HG03460 (cell line): ENCODE results near the gene ECI2.
"Not testable (repeated sequence)": the region's sequence is repeated elsewhere in the genome, so short reads cannot be mapped to it uniquely, and the experiment has no call there.

Source experiments
- ATAC-seq: cut with Tn5 transposase; IDR thresholded peaks from one replicate; pipeline ENCODE4 v1.9.1; 2021; ENCODE audit not compliant: unreplicated experiment

ECI2 gene

DNA sequence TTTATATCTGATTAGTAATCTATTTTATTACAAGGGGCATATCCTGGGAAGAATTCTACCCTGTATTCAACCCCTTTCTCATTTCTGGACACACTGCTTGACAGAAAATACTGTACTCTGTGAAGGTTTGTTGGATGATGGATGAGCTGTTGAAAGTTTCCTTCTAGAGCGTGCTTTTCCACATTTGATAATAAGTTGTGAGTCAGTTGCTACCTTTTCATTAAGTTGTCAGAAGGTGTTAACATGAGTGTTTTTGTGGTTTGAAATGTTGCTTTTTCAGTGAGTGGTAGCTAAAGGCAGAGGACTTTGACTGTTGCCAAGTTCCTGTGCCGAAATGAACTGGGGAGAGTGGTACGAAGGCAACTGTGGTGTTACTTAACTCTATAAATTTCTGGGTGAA, 3.9 kb upstream of the ECI2 start:
- ATAC-seq, result no peak

DNA sequence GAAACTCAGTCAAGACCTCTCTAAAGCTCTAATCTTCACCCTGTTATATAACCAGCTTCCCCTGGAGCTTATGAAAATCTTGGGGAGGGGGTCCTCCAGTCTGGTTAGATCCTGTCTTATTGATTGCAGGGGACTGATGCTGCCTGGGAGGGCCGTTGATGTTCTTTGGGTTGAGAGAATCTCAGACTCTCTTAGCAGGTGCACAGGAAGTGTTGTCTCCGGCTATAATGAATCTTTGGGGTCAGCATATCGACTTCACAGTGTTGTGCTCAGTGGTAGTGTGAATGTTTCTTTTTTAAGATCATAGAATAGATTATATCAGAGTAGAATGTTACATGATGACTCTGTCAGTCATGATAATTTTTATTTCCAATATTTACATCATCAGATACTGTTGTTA, 2.8 kb upstream of the ECI2 start:
- no peak for ATAC-seq

DNA sequence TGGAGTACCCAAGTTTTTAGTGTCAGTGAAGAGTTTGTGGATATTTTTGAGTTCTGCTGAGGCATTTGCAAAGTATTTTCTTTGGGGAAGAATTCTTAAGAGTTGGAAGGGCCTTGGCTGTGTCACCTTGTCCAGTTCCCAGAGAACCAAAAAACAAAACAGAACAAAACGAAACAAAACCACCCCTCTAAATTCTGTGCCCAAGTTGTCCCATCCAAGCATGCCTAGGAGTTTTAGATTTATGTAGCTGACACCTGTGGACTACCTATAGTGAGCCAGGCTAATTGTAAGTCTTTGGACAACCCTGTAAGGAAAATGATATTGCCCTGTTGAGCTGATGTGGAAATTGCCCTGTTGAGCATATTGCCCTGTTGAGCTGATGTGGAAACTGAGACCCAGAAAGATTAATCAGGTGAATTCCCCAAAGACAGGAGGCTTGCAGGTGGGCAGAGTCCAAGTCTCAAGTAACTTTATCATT, 1.0 kb upstream of the ECI2 start:
- ATAC-seq, result no peak

DNA sequence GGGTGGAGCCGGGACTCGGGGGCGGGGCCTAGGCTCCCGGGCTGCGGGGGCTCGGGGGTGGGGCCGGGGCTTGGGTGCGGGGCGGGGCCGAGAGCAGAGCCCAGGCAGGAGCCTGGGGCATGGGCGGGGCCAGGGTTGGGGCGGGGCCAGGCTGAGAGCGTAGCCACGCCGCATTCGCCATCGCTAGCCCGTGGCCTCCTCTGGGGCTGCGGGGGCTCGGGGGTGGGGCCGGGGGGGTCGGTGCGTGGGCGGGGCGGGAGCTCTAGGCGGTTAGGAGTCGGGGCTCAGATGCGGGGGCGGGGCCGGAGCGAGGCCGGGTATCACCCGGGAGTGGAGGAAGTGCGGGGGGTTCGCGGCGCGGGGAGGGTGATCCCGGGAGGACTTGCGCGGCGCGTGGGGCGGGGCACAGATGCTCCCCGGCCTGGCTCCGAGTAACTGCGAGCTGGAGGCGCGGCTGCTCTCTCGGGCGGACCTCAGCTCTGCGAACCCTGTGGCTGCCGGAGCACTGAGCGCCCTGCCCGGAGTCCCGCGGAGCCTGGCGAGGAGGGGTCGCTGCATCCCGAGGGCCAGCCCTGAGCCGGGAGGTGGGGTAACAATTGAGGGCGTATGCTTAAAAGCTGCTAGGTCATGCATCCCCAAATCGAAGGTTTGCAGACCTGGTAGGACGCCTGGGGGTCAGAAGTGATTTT, 434 bp upstream of the ECI2 start:
- ATAC-seq, result peak; percentile 67

DNA sequence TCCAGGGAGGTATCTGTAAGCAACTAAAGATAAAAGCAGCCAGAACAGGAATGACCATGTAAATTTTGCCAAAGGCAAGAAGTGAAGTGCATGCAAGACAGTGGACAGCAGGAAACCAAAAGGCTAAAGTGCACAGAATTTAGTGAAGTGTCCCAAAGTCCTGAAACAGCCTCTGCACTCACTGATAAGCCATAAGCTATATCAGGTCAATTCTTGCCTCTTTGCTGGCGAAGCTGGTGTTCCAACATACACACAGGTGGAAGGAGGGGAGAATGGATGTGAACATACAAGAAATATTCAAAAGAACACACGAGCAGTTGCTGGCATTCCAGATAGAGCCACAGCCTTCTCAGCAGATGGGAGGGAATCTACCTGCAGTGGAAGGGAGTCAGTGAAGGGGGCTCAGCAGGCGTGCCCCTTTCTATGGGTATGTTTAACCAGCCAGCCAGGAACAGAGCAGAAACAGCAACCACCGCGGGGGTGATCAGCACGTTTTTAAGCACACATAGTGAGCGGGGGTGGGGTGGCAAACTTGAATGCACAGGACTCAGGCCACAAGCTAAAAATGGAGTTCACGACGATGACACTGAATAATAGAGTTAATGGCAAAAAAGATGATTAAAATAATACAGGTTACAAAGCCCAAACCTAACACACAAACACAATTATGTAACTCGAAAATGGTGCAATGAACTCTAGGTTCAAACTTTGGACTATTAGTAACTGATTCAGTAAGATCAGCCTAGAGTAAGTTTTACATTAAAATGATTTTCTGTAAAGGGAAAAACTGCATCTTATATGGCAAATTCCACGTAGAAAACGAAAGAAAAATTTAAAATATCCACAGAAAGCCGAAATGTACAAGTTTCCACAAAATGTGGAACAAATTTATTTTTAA, 1.2 kb downstream of the ECI2 start:
- ATAC-seq, result no peak

DNA sequence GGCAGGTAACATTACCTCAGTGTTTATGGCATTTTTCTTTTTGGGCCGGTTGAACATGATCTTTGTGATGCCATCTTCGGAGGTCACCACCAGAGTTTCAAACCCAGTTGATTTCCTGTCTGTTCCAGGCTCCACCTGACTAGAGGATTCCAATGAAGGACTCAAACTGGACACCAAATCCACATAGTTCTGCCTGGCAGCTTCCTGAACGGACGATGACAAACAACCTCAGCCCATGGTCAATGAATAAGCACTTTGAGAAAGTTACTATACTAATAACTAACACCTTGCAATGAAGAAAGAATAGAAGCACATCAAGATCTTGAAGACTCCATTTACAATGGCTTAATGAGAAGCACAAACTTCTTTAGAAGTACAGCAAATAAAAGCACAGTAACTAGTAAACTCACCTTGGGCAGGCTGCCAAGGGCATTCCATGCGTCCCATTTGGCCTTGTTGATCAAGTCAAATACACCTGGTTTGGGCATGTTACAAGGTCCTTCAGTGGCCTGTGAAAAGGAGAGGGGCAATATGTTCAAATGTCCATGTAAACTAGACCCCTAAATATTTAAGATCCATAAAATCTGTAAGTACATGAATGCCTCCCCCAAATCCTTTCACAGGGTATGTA, 4.9 kb downstream of the ECI2 start:
- no peak for ATAC-seq

DNA sequence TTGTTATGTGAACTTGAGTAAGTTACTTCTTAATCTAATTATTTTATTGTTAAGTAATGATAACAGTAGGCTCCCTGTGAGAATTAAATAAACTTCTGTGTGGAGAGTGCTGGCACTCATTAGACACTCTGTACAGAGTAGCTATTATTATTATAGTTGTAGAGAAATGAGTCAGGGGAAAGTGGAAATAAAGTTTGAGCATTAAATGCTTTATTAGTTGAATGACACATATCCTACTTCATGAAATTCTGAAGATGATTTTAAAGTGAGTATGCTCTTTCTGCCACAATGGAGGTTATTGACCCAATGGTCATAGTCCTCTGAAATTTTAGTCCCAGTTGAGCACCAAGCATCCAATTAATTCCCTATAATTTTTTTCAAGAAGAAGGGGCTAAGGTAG, 5.9 kb downstream of the ECI2 start:
- no peak for ATAC-seq

DNA sequence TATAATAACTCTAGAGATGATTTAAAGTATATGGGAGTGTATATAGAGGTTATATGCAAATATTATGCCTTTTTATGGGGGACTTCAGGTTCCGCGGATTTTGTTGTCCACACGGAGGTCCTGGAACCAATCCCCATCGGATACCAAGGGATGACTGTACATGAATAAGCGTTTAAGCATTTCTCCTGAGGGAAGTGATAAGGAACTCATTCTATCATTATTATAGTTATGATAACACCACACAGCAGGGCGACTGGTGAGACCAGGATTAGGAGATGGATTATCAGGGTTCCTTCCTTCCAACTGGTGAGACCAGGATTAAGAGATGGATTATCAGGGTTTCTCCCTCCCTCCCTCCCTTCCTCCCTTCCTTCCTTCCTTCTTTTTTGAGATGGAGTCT, 6.6 kb downstream of the ECI2 start:
- no peak for ATAC-seq

DNA sequence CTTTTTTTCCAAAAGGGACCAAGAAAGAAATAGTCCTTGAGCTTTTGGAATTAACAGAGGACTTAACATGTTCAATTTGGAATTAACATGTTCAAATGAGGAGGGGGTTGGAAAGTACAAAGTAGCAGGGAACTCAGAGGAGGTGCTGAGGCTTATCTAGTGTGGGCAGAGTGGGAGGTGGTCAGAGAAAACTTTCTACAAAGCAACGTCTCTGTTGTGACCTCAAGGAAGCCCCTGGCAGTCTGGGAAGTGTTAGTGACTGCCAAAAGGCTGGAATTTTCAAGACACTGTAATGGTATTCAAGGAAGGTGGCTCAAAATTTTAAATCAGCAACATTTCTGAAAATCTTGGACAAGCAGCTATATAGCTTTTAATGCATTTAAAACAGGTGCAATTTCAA, 7.3 kb downstream of the ECI2 start:
- ATAC-seq, result no peak

DNA sequence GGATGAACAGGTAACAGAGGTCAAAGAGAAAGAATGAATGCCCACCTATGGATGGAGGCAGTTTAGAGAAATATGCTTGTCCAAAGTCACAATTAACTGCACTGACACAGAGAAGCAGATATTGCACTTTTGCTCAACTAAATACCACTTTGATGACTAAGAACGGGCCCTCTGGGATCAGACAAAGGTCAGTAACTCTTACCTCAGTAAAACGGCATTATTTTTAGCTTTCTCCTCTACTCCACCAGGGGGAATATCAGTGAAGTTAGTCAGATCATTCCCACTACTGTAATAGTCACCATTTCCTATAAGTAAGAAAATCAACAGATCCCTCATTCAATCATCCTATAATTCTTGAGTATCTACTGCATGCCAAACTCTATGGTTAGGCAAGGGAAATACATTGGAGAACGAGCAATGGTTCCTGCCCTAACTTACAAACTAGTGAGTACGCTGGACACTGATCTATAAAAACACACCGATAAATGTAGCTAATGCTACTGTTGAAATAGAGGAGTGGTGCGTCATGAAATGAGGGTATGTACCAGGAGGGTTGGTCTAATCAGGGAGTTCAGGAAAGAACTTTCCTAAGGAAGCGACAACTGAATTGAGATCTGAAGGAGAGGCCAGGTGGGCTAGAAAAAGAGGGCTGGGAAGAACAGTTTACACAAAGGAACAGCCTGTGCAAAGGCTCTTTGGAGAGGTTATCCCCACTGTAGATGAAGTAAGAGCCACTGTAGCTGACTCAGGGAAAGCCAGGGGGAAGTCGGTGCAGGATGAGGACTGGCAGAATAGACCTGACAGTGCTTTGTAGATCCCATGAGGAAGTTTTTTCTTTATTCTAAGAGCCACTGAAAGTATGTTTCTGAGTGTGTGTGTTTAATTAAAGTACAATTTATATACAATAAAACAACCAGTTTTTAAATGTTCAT, 9.2 kb downstream of the ECI2 start:
- ATAC-seq, result no peak

DNA sequence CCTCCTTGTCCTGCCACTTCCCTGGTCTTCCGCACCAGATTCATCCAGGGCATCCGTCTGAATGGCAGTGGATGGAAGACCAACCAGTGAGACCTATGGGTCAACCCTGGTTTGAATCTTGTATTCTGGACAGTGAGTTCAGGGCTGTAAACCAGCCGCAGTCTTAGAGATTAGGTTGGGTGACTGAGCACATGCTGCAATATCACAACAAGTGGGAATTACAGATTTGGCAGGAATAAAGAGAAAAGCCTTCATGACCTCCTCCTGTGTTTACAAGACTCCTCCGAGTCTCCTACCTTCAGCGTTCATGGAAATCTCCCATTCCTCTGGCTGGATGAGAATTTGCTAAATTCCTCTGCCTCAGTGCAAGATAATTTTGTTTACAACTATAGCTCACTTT, 9.9 kb downstream of the ECI2 start:
- ATAC-seq, result no peak

DNA sequence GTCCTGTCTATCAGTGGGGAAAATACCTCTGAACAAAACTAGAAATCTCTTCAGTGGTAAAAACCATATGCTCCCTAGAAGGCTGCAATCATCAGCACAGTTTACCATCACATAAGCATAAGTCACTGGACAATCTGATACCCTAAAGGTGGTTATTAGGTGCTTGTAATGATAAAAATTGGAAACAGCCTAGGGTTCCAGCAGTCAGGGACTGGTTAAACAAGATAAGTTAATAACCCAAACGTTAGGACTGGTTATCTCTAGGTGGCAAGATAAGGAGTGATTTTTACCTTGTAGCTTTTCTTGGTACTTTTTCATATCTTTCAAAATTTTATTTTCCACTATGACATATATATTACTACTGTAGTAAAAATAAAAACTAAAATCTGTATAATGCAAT, 11.0 kb downstream of the ECI2 start:
- ATAC-seq, result no peak

DNA sequence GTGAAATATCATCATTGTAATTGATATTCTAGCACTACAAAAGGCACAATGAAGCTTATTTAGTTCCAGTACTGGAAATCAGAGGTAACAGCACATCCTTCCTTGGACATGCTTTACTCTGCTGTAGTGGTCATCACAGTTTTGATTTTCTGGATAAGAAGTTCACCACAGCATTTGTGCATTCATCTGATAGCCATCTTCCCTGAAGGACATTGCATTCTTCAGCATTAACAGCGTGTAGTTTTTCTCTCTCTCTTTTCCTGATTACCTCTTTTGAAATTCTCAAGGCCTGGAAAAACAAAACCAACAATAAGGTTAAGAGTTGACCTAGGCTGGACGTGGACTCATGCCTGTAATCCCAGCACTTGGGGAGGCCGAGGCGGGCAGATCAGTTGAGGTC, 19.6 kb downstream of the ECI2 start:
- no peak for ATAC-seq

DNA sequence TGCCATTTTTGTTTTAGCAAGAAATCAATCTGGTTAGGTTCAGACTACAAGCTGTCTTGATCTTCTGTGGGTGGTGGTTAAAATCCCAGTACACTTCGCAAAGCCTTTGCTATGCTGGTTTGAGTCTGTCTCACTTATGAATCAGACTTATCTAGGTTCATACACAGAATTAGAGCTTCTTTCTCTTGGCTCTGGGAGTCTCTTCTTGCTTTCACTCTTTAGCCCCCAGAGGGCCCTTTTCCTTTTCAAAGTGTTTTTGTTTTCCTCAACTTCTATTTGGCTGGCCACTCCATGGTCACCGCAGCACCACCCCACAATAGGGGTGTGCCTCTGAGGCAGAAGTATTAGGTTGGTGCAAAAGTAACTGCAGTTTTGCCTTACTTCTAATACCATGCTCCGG, 21.3 kb downstream of the ECI2 start:
- ATAC-seq, result no peak

DNA sequence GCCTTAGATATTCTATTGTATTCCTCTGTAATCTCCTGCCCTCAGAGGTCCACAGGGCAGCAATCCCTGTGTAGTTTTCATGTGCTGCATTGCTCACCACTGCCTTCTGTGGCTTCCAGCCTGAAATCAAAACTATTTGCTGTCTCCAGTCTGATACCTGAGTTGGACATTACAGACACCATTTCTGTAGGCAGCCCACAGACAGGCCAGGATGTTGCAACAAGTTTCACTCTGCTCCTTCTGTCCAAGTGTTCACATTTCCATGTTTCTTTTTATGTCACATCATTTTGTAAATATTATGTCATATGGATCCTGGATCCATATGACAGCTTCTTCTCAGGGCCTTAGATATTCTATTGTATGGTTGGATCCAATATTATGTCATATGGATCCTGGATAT, 21.7 kb downstream of the ECI2 start:
- no peak for ATAC-seq

DNA sequence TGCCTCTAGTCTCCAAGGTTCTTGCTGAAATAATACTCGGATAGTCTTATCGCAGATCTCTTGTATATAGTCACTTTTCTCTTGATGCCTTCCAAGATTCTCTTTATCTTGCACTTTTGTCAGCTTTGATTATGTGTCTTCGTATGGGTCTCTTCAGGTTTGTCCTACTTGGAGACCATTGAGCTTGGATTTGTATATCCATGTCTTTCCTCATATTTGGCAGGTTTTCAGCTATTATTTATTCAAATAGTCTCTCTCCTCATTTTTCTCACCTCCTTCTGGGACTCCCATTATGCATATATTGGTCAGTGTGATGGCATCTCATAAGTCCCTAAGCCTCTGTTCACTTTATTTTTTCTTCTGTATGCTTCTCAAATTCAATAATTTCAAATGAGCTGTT, 23.0 kb downstream of the ECI2 start:
- no peak for ATAC-seq

DNA sequence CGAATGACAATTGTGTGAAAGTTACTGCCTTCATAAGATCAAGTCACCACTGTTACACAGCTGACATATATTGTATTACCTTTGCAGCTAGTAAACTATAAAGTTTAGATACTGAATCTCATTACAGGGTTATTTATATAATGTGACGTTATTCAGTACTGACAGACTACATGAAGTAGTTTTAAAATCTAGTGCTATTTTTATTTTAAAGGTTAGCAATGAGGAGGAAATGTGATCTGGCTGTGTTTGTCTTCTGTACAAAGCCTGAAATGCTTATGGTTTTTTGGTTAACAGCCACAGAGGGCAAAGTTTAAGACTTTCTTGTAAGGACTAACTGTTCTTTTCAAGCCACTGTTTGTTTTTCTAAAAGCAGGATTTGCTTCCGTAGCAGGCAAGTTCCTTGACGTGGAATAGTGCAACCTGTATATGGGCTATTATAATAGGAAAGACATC, 26.0 kb downstream of the ECI2 start:
- ATAC-seq, result not testable (repeated sequence)

DNA sequence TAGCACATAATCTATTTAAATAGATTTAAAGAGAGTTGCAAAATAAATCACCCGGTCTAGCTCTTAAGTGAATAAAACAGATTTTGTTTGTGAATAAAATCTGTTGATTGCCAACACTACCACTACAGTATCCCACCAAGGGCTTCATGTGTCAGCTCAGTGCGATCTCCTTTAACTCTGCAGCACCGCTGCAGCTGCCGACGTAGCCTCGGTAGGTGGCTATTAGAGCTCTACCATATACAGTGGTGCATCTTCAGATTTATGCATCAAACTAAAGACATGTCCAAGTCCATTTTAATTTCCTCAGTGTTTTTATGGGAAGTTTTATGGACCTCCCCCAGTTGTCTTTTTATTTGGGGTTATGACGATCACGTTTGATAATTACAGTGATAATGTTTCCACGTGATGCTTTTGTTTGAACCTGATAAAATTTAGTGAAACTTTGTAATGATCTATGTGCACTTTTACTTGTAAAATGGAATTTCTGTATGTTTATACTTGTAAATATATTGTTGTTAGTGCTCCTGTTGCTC, 26.7 kb downstream of the ECI2 start:
- ATAC-seq, result no peak

DNA sequence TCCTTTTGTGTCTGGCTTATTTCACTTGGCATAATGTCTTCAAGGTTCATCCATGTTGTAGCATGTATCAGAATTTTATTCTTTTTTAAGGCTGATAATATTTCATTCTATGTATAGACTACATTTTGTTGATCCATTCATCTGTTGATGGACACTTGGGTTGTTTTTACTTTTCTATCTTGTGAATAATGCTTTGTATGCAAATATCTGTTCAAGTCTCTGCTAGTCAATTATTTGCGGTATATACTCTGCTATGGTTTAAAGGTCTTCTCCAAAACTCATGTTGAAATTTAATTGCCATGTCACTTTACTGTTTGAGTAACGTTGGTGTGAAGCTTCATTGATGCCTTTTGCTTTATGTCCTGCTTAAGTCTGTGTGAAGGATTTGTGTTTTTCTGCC, 27.5 kb downstream of the ECI2 start:
- no peak for ATAC-seq

DNA sequence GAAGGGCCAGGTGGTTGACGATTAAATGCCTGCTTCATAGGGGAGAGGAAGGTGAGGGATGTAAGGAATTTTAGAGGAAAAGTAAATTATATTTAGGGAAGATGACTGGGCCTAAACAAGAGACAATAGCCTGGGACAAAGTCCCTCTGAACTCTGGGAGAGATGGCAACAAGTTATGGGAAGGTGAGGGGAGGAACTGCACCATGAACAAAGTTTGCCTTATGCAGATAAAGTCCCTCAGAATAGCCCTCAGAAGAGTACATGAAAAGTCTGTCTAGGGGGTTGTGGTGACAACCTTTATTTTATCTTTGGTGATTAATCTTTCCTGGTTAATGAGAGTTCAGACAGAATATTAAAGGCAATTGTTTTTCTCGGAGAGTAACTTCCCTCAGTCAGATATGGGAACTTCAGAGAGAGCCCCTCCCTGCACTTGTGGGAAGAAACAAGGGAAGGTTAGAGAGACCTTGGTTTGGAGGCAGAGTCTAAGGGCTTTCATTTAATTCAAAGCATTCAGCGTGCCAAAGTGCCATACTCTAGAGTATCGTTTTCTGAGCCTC, 29.3 kb downstream of the ECI2 start:
- ATAC-seq, result no peak
